ENCODE data around the gene MAP4K3.

- no peak for TF ChIP-seq CTCF (IDR thresholded peaks at IDR 0.05)
- TF ChIP-seq POLR2A (IDR thresholded peaks at IDR 0.05) = no peak
- TF ChIP-seq POLR2AphosphoS5 (IDR thresholded peaks at IDR 0.05) = no peak
- no peak for TF ChIP-seq EP300 (IDR thresholded peaks at IDR 0.05)
Observed at GRCh38 chr2:39399570-39399969, 37.5 kb downstream of the MAP4K3 start.
